GM12892 (cell line): ENCODE data around the gene INPP5E.
A peak's percentile ranks its signal among the peaks of the same experiment; 100 is the strongest.

ENCODE experiments used
- DNase-seq: peaks from one replicate; pipeline ENCODE4 v3.0.0; 2011; ENCODE audit not compliant: insufficient read length
- FAIRE-seq: peaks from 2 replicates; lab custom pipeline; 2011; peaks lifted over from hg19 to GRCh38; lab: Jason Lieb, UNC
- POLR2A ChIP-seq: IDR thresholded peaks from 2 replicates; pipeline ENCODE4 v1.6.1; 2011; ENCODE audit warnings: low read depth, low read length, control low read depth
- POLR2AphosphoS5 ChIP-seq: IDR thresholded peaks from 2 replicates; pipeline ENCODE4 v1.6.1; 2011; ENCODE audit warnings: low read depth, low read length, control low read depth
- TAF1 ChIP-seq: IDR thresholded peaks from 2 replicates; pipeline ENCODE4 v1.6.1; 2011; ENCODE audit warnings: low read depth, mild to moderate bottlenecking, control low read depth, low read length, borderline replicate concordance

INPP5E gene

DNA sequence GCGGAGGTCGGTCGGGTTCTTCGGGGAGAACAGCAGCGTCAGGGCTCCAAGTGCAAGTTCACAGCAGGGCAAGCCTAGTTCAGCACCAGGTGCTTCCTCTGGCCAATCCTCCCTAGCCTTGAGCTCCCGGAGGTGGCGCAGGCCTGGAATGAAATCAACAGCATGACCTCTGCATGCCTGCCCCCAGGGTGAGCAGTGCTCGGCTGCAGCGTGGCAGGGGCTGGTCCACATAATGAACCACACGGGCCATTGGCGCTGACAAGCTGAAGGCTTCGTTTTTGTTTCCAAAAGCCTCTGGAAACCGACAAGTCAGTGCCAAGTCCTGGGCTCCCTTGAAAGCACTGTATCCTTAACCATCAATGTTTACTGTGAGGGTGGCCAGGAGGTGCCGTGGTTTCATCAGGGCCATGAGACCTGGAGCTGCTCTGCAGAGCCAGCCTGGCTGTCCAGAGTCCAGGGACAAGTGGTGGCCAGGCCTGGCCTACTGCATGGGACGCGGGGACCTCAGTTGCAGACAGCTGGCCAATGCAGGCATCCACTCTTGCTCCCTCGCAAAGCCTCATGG is 2.1 kb upstream of the INPP5E start:
- no peak for DNase-seq
- FAIRE-seq, result no peak
- TF ChIP-seq POLR2AphosphoS5, result no peak; the same call in 1 of the 2 replicates
- TF ChIP-seq TAF1, result no peak
- TF ChIP-seq POLR2A, result no peak

DNA sequence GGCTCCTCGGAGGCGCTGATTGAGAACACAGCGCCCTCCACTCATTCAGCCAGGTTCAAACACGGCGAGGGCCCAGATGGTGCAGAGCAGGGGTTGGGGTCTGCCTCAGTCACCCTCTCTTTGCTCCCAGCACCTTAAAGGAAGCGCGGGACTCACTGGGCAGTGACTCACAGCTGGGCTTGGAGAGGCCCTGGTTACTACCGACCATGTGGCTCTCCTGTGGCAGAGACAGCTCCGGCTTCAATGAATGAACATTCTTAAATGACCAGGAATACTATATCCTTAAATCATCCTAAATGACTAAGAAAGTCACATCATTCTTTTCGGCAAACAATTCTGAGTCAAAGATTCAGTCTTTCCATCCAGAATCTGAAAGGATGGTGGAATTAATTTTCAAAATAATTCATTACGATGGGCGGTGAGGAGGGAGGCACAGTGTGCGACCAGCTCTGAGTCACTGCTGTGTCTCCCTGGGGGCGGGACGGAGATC is 1.6 kb upstream of the INPP5E start:
- FAIRE-seq (no peak), DNase-seq (no peak)
- TF ChIP-seq TAF1, result no peak
- TF ChIP-seq POLR2AphosphoS5, result no peak
- TF ChIP-seq POLR2A, result no peak

DNA sequence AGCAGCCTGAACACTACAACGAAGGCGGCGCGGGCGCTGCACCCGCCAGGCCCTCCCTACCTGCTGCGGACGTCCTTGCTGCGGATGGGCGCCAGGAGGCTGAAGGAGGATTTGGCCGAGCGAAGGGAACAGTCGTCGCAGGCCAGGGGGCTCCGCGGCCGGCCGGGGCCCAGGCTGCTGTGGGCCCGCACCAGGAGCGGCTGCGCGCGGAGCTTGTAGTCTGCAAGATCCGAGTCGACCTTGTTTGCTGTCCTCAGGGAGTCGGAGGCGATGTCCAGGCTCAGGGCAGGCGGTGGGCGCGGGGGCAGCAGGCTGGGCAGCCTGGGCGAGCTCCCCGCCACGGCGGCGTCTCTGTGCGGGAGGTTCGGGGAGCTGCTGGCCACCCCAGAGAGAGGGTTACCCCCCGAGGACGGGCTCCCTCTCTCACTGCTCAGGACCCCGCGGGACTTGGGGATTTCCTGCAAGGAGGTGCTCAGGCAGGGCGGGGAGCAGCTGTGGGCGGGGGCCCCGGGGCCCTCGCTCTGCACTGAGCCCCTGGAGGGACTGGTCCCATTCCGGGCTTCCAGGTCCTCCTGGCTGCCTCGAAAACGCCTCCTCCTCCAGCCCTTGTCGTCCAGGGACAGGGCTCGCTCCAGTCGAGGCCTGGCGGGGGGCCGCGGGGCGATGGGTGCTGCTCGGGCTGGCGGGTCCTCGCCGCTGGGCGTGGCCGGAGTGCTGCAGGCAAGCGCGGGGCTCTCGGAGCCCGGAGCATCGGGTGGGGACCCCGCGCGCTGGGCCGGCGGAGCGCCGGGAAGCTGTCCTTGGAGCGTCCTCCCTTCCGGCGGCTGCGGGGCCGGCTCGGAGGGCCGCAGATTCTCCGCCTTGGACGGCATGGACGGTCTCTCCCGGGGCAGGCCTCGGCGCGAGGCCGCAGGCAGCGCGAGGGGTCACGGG is 831 bp downstream of the INPP5E start:
- FAIRE-seq (peak; percentile 78), DNase-seq (peak; percentile 77)
- TF ChIP-seq POLR2A (no peak), POLR2AphosphoS5 (no peak), TAF1 (no peak)

DNA sequence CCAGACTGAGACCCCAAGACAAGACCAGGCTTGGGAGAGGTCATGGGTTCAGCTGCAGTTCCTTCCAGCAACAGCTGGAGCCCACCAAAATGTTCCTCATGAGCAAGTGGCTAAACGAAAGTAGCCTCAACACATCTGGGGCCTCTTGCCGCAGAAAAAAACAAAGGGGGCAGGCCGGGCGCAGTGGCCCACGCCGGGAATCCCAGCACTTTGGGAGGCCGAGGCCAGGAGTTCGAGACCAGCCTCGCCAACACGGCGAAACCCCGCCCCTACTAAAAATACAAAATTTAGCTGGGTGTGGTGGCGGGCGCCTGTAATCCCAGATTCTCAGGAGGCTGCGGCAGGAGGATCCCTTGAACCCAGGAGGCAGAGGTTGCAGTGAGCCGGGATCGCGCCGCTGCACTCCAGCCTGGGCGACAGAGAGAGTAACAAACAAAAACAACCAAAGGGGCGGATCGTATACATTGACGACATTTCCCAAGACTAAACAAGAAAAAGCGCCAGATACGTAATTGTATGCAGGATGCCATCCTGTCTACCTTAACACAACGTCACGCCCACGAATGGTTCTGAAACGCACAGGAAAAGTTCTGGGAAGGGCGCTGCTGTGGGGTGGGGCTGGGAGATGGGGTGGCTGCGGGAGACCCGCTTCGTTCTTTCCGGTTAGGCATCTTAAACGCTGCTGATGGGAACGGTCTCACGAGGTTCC is 1.7 kb downstream of the INPP5E start:
- no peak for DNase-seq
- no peak for TF ChIP-seq POLR2AphosphoS5
- TF ChIP-seq TAF1, result no peak
- no peak for TF ChIP-seq POLR2A
- FAIRE-seq, result peak; percentile 17

DNA sequence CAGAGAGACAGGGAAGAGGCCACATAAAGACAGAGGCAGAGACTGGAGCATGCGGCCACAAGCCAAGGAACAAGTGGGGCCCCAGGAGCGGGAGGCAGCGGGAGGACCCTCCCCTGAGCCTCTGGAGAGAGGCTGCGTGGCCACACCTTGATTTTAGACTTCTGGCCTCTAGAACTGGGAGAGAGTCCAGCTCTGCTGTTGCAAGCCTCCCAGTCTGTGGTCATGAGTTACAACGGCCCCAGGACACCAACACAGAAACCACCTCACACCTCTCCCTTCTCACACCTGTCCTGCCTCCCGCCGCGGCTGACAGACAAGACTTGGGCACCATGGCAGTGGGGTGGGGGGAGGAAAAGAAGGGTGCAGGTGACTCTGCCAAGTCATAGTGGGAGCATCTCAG is 2.2 kb downstream of the INPP5E start:
- no peak for TF ChIP-seq TAF1
- FAIRE-seq (no peak), DNase-seq (no peak)

DNA sequence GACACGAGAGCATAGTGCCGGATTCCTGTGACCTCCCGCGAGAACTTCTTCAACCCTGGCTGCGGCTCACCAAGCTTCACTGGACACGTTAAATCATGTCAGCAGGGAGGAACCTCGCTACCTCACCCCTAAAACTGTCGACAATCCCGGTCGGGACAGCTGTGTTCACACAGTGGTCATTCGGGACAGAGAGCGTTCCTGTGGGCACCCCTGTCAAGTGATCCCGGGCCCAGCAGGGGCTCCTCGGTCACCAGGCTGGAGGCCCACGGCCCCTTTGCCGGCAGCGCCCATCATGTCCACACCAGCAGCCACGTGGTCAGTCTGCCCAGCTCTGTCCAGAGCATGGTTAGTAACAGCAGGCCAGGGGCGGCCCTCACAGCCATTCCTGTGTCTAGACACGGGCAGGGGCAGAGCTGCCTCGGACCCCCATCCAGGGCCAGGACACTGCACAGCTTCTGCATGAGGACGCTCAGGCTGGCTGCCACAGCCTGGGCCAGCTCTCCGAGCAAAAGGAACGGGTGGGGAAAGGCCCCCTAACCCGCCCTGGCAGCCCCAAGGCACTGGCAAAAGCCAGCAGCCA is 3.5 kb downstream of the INPP5E start:
- TF ChIP-seq POLR2A, result no peak
- TF ChIP-seq POLR2AphosphoS5, result no peak
- TF ChIP-seq TAF1, result no peak
- FAIRE-seq (no peak), DNase-seq (no peak)

DNA sequence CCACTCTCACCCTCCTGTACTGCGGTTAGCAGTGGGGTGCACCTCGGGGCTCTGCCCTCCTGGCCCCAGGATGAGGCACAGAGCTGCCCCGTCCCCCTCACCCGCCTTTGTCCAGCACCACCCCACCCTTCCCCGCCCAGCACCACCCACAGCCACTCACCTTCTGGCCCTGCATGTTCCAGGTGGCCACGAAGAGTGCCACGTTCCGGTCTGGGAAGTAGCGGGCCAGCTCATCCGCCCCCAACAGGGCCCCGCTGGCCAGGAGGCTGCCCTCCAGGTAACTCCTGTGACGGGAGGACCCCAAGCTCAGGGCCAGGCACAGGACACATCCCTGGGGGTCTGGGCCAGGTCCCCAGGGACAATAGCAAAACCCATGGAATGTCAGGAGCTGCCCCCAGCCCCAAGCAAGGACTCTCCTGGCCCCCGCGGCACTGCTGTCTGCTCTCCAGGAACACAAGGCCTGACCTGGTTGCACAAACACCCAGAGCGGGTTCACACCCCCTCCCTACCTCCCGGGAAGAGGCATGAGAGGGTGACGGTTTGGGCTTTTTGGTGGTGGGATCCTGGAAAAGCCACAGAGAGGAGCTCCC is 5.0 kb downstream of the INPP5E start:
- TF ChIP-seq POLR2AphosphoS5 (no peak), POLR2A (no peak), TAF1 (no peak)
- no peak for FAIRE-seq
- no peak for DNase-seq

DNA sequence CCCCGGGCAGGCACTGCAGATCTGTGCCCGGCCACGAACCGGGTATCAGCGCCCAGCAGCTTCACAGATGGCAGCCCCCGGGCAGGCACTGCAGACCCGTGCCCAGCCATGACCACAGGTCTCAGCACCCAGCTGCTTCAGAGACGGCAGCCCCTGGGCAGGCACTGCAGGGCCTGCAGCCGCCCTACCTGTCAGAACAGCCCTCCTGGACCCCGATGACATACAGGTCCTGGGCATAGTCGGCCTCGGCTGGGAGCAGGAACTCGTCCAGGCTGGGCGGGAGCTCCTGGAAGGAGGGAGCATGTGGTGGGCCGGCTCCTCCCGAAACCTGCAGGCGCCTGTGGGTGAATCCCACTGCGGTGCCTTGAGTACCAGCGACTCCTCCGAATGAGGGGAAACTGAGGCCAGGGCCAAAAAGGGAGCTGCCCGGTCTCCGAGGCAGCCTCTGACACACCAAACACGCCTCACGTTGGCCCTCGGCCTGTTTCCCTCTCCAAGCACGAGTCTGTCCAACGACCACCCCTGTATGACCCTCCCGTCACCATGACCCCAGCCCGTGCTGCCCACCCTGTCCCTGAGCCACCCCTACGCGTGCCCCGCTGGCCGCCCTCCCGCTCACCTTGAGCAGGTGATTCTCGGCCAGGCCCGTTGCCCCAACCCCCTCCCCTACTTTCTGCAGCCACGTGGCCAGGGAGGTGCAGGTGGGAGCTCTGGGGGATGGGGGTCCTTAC is 5.6 kb downstream of the INPP5E start:
- DNase-seq, result no peak
- no peak for TF ChIP-seq POLR2AphosphoS5
- no peak for TF ChIP-seq POLR2A
- FAIRE-seq, result no peak

DNA sequence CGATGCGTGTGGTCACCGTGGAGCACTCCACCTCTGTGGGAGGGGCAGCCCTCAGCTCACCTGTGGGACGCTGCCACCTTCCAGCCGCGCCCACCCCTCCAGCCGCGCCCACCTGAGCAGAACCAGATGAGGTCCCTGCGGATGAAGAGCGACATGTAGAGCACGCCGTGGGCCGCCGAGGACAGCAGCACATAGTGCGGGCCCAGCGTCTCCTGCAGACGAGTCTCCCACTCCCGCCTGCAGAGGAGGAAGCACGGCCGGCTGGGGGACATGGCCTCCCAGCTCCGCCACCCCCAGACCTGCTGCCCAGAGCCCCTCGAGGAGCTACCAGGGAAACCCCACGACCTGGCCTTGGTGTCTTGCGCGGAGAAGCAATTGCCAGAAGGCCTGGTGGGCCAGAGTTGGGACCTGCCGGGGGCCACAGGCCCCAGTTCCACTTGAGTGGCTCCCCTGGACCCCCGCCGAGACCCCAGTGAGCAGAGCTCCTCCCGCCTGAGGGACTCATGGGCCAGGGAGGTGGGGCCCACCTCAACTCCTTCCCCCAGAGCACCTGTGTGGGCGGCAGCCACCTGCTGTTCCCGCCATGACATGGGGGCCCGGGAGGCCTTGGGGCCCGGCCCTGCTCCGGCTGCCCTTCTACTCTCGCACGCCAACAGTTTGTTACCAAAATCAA is 6.5 kb downstream of the INPP5E start:
- FAIRE-seq (no peak), DNase-seq (no peak)
- TF ChIP-seq POLR2AphosphoS5, result no peak
- no peak for TF ChIP-seq POLR2A
- TF ChIP-seq TAF1, result no peak

DNA sequence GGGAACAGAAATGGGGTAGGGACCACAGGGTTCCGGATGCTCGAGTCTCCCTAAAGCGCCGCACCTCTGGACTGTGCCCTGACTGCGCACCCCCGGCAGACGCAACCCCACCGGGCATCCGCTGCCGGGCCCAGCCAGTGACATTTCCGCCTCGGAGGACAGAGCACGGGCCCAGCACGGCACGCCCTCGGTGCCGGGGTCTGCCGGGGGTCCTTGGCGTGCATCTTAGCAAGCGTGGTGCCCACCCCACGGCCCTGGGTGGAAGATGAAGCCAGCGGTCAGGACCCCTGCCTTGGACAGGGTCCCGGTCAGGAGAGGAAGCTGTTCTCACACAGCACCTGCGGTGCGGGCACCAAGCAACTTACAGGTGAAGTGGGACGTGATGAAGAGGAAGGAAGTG is 7.1 kb downstream of the INPP5E start:
- DNase-seq, result no peak
- FAIRE-seq, result no peak
- TF ChIP-seq POLR2AphosphoS5, result no peak
- no peak for TF ChIP-seq TAF1
- TF ChIP-seq POLR2A, result no peak
